ENCODE results near the gene TMEM207.
"Not testable (repeated sequence)": the region's sequence is repeated elsewhere in the genome, so short reads cannot be mapped to it uniquely, and the experiment has no call there.

TMEM207 gene

DNA sequence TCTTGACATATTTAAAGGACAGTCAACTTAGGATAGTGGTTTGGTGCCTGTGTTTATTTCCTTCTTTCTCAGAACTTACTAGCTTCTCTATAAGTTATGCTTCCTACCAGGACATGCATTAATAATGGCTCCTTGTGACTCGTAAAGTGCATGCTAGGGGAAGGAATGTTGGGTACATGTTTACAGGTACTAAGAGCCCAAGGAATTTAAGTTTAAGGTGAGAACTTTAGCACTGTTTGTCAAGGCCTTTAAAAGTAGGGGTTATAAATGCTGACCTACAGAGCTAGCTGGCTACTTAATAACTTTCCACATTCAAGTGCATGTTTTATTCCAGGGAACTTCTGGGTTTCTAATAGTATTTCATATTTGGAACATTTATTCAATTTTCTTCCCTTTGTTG lies at the start of gene TMEM207:
Gene TMEM207 (minus strand): TSS at position 101 of the 400 bp plus-strand sequence. CDS start 92 bp downstream, at position 9.
- DNase-seq, result no peak

DNA sequence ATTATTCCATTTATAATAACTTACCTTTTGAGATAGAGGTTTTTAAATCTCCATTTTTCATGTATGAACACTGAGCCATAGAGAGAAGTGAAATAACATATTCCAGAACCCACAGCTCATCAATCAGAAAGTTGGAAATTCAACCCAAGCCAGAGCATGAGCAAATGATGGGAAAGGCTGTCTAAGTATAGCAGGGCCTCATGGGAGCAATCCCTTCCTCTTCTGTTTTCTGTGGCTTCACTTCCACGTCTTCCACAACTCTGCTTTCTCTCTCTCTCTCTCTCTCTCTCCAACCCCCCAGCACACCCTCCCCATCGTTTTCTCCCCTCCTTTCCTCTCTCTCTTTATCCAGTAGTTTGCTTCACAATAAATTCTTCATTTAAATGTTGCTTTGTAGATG lies 49.4 kb upstream of the TMEM207 start:
- no peak for DNase-seq

DNA sequence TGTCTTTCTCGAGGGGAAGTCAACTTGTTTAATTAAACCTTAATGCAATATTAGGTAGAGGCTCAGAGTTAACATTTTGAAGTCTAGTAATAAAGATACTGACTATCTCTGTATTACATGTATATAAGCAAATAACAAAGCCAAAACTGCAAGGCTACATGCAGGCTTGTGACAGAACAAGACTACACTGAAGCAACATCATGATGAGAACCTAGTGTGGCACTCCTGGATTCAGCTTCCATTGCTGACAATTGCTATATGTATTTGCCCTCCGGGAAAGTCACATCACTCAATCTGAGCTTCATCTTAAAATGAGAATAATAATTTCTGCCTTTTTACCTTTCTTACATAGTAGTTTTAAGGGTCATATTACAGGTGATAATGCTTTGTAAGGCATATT lies 48.6 kb upstream of the TMEM207 start:
- no peak for DNase-seq

DNA sequence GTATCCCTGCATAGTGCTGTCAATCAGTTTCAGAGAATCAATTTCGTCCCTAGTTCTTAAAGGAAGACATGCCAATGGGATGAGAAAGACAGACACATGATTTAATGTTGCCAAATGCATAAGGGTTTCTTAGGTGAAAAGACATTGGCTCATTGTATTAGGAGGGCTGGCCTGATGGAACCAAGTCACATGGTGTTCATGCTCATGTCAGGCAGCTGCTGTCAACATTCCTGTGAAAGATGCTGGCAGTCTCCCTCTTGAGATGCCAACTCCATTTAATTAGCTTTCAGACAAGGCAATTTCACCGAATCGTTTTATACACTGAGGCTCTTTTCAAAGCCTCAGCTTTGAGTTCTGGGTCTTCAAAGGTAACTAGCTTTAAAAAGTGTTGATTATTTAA lies 48.1 kb upstream of the TMEM207 start:
- no peak for DNase-seq

DNA sequence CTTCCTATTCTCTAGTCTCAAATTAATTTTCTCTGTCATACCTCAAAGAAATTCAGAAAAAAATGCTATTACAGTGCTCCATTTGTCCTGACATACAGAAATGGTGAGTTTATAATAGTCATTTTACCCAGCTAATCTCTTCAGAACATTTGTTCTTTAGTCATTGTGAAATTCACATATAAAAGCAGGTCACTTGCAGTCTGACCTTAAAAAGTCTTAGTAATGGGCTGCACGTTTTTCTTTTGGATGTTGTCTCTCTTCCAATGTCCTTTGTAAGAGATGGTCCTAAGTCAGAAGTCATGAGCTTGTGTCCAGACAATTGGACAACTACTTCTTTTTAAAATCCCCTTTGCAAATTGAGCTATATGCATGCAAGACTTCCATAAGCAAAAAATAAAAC lies 47.2 kb upstream of the TMEM207 start:
- no peak for DNase-seq

DNA sequence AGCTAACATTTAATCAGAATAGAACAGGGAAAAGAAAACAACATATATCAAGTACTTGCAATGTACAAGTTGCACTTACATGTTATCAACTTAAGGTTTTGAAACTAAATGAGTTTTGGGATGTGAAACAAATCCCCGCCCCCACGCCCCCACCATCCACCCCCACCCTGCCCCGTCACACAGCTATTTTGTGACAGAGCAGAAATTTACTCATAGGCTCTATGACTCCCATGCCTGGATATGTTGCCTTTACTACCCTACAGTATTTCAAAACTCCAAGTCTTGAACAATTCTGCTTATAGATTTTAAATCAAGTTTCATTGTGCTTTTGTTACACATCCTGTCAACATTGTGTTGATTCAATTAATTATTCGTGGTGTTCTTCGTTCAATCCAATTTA lies 46.1 kb upstream of the TMEM207 start:
- DNase-seq, result peak; percentile 85

DNA sequence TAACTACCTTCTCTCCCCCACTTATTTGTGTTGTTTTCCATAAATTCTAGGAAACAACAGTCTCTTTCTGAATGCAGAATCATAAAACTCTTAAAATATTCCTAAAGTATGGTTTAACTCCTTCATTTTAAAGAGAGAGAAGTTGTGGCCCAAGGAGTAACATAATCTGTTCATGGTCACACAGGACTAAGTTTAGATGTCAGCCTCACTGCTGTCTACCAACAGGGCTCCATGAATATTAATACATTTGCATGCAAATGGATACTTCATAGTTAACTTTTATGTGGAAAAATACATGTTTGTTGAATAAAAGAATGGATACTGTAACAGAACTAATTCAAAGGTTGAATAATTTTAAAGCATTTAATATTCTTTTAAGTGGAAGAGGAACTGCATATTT lies 45.7 kb upstream of the TMEM207 start:
- DNase-seq, result no peak

DNA sequence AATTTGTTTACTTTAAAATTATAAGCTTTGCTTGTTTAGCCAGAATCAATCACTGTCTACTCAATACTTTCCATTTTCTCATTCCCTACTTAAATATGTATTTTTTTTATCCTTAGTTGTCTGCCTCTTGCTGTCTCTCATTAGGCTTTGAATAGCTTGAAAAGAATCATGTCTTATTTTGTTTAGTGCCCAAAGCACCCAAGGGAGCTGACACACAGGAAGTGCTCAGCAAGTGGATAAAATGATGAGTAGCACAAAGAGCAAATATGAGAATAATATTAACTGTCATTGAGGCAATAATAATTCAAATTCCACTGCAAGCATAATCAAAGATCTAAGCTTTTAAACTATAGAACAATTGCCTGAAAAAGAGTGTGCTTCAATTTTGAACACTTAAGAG lies 45.2 kb upstream of the TMEM207 start:
- no peak for DNase-seq

DNA sequence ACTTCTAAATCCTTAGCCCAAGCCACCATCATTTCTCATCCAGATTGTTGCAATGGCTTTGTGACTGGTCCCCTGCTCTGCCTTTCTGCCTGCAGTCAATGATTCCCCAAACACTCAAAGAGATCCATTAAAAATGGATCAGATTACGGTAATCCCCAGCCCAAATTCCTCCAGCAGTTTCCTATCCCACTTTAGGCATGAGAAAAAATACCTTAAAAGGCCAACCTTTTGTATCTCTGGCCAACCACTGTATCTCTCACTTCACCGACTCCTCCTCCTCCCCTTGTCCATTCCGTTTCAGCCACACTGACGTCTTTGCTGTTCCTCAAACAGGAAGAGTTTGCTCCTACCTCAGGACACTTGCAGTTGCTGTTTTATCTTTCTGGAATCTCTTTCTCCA lies 43.3 kb upstream of the TMEM207 start:
- DNase-seq, result no peak

DNA sequence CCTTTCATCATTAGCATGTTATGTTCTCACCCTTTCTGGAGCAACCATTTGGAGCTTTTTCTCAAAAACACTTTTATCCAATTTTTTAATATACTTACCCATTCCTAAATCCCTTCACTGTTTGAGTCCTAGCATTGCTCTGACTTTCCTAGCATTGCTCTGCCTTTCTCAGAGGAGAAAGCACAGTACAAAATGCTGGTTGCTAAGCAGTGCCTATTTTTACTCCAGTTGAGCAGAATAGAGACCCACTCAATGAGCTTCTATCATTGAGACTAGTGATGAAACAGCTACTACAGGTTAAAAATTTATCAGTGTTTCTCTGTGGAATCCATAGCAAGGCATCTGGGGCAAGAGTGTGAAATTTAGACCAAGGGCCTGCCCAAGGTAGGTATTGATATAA lies 42.4 kb upstream of the TMEM207 start:
- no peak for DNase-seq

DNA sequence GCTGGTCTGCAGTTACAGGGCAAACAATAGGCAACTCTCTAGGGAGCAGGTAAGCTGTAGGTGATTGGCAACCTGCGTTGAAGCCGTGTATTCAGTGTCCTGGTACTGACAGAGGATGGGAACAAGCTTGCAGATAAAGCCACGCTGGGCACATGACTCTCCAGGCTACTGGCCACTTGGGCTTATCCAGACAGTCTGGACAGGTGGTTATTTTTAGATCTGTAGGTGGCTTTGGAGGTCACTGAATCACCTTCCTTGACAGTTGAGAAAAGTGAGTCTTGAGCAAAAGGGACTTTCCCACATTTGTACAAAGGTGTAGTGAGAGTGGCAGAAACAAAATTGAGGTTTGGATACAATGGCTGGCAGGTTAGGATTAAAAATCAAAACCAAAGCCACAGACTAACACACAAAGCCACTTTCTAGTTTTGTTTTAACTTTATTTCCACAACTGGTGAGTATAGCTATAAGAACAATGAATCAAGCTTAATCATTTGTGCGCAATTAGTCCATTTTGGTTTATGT lies 41.9 kb upstream of the TMEM207 start:
- DNase-seq, result no peak

DNA sequence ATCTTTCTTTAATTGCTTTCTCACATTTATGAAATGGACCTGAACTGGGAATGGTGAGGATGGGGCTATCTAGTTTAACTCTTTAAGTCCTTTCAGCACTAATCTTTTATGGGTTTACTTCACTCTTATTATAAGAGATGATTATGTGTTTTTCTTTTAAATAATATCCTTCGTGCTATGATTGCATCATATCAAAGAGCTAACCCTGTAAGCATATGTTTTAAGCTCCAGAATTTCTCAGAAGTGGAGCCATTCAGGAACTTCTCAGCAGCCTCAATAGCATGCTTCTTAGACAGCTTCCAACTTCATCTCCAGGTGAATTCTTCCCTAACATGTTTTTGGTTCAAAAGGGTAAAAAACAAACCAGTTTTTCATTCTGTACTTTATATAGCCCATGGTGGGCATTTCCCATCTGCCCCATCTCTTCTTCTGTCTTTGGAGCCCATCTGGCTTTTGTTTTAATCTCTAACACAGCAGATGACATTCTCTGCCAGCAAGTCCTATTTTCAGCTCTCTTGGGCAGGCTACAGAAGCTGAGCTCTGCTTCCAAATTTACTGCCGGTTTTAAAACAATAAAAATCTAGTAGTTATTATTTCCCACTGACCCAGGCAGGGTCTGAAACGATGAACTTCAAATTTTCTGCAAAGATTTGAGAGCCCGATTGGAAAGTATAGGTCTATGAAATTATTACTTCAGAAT lies 37.4 kb upstream of the TMEM207 start:
- no peak for DNase-seq

DNA sequence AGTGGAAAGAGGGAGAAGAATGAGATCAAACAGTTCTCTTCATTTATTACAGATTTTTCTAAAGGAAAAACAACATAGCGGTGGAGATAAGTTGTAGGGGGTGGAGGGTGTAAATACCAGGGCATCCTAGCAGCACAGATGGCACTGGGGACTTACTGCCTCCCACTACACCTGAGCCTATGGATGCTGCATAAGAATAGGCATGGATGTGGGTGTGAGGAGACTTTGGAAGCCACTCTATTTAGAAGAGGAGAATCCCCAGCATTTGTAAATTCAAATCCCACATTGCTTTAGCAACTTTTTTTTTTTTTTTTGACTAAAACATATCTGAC lies 36.8 kb upstream of the TMEM207 start:
- no peak for DNase-seq

DNA sequence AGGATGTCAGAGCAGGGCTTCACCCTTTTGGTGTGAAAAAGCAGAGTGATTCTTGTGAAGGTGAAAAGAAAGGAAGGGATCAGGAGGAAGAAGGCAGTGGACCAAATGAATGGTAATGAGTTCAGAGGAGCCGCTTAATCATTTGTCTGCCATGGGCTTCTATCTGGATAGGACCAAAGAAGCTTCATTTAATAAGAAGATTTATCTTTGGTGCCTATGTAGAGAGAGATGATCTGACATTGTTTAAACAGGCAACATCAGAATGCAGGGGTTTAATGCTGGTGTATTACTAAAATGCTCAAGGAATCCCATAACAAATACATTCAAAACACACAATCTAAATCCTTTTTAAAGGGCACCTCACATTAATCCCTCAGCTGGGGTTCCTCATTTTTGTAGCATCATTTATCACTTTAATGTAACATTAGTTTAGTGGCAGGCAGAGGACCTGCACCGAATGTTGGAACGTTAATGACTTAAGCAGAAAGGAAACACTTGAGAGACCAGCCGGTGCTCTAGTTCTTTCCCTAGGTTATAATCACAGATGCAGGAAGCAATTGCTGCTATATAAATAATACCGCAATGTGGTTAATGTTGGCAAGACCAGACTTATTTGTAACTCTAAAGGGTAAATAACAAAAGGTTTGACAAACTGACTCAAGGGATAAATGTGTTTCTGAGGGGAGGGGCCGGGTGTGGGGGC lies 36.3 kb upstream of the TMEM207 start:
- DNase-seq, result no peak

DNA sequence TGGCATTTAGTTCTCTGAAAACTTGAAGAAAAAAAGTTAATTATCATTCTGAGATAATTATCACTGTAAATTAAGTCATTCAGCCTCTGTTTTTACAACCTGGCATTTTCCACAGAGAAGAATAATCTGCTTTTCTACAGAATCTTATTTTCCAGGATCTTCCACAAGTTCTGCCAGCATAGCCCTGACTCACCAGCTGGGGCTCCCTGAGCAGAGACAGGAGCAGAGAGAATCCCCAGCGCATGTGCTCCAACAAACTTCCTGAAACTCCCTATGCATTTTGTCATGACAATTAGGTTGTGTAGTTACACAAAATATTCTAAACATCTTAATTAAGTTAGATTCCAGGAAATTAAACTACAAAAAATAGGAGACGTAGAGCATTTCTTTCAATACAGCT lies 32.1 kb upstream of the TMEM207 start:
- no peak for DNase-seq

DNA sequence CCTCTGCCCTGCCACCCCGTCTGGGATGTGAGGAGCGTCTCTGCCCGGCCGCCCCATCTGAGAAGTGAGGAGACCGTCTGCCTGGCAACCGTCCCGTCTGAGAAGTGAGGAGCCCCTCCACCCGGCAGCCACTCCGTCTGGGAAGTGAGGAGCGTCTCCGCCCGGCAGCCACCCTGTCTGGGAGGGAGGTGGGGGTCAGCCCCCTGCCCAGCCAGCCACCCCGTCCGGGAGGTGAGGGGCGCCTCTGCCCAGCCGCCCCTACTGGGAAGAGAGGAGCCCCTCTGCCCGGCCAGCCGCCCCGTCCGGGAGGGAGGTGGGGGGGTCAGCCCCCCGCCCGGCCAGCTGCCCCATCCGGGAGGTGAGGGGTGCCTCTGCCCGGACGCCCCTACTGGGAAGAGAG lies 23.6 kb upstream of the TMEM207 start:
- DNase-seq, result not testable (repeated sequence)

DNA sequence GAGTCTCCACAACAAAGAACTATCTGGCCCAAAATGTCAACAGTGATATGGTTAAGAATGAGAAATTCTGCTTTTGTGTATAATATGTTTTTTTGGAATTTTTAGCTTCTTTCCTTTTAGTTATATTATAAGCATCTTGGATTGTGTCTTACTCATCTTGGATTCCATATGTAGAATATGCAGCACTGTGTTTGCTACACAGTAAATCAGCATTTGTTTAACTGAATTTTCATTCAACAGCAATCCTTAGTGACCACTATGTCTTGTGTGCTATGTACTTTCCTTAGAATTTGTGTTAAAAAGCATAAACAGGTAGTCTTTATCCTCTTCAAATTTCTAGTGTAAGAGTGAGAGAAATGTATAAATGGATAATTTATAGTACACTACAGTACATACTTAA lies 18.2 kb upstream of the TMEM207 start:
- DNase-seq, result no peak

DNA sequence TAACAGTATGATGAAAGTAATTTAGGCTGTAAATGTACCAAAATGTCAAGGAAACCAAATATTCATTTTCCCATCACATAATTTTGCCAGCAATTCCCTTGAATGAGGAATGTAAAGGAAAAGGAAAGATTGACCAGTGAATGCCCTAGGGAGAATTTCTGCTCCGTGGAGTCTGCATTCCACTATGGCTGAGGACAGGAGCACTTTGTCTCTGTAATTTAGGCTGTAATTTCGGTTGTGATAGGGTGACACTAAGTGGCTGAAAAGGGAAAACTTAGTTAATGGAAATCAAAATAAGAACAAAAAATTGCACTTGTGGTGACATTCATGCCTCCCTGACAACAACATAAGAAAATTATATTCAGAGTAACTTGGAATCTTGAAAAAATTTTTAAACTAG lies 8.3 kb upstream of the TMEM207 start:
- DNase-seq, result no peak

DNA sequence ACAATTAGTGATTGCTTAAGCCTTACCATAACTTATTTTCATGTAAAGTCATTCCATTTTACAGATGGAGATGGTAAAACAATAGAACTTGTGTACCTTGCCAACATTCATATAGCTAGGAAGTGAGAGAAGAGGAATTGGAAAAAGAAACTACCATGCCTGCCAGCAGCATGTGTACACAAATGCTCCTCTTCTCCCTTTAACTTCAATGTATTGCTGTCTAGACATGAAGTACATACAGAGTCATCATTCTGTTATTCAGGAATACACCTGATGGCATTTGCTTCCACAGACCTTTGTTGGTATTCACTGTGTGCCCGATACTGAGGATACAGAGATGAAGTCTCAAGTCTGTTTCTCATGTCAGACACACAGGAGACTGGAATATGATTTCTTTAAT lies 7.1 kb upstream of the TMEM207 start:
- DNase-seq, result no peak

DNA sequence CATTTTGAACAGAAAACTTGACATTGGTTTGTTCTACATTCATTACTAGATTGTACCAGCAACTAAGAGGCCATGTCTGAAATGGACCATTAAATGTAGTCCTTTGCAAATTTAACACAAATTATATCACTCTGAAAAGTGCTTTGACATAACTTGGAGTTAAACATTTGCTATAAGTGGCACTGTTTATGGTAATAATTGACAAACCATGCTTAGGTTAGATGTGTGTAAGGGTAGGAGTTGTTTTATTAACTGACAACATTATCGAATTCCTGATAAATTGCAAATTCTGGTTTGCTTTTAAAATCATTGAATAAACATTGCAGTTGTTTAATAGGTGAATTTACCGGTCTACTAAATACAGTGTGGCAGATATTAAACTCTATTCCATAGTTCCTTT lies 6.1 kb upstream of the TMEM207 start:
- DNase-seq, result no peak

DNA sequence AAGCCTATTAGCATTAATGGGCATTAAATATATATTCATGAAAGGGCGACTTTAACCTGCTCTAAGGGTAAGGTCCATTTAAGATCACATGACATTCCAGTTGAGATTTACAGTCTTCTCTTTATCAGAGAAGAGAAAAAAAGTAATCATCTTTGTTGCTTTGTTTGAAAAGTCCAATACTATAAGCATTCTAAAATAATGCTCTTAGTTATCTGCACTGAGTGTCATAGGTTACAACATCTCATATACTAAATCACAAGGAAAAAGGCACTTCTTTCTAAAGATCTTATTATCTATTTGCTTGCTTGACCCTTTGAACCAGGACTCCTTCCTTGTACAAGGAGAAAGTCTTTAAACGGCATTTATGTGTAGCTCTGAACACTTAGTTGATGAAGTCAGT lies 1.4 kb downstream of the TMEM207 start:
- no peak for DNase-seq

DNA sequence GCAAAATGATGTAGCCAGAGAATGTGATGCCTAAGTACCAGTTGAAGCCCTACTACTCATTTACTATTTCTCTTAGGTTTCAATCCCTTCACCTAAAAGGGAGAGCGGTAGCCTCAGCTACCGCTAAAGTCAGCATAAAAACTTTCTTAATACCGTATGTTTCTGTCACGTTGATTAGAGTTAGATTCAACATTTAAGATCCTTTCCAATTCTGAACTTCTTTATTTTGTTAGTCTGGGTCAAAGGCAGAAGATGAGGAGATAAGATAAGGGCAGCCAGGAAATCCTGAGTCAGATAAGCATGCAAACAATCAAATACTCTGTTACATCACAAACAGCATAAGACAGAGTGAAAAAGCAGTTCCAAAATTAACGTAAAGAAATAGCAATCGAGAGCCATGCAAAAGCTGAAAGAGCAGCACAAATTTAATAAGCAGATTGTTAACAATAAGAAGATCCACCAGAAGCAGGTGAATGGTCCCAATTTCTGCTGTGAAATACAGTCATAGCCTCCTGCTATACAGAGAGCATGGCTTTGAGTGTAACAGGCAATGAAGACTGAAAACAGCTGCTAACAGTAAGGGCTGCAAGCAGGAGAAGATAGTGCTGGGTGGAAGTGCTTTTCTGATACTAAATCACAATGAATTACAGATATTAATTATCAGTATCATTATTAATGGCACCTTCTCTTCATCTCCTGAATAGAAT lies 3.0 kb downstream of the TMEM207 start:
- DNase-seq, result no peak

DNA sequence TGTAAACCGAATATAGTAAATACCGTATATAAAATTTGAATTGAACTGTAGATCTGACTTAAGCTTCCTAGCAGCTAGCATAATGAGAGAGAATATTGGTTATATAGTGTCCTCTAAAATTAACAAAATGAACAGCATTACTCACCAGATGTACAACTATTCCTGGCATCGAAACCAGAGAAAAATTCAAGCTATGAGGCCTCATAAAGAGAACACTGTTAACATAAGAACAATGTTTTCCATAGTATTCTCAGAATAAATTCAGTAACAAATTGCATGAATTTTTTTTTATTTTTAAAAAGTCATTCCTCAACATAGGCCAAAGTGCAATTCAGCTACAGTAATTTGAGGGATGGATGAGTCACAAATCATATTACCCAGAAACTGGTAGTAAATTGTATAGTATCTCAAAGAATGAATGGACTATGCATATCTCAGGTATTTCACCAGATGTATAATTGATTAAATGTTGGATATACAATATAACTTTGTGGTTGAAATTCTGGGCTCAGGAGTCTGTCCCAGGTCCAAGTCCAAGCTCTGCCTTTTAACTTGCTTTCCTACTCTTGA lies 5.0 kb downstream of the TMEM207 start:
- no peak for DNase-seq

DNA sequence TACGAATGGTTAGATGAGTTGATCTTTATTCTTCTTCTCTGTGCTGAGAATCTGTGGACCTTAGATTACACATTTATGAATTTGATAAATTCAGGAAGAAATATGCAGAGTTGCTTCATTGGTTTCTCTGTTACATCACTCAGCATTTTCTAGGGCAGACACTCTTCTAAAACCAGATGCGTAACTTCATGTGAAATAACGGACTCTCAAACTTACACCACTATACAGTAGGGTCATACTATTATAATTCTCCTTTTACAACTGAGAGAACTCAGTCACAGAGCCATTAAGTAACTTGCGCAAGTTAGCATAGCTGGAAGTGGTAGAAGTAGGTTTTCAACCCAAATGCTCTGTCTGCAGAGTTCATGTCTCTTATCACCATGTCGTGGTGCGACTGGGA lies 5.7 kb downstream of the TMEM207 start:
- DNase-seq, result no peak
